K562 (cell line): ENCODE data around the gene ORC1. TPM values are rescaled to one million over a fixed set of nuclear protein-coding genes. Genes with fewer than 3 reads are reported as not detected.
A peak's percentile ranks its signal among the peaks of the same experiment; 100 is the strongest.

Source experiments
- CXXC5 ChIP-seq: fragments of 250-450 bp; sonication (Bioruptor Pico); IDR thresholded peaks from 2 replicates; pipeline ENCODE4 v1.8.0; 2022; ENCODE audit warnings: inconsistent platforms, mild to moderate bottlenecking, moderate library complexity
- EP400 ChIP-seq: fragments of 450-650 bp; IDR thresholded peaks from 2 replicates; pipeline ENCODE4 v1.6.1; 2017; ENCODE audit warnings: antibody characterized with exemption, mild to moderate bottlenecking, moderate library complexity
- ETS2 ChIP-seq: IDR thresholded peaks from 2 replicates; pipeline ENCODE4 v1.6.1; 2016; ENCODE audit warnings: borderline replicate concordance, missing genetic modification characterization, mild to moderate bottlenecking, moderate library complexity, missing compliant biosample characterization; ENCODE audit not compliant: poor library complexity, severe bottlenecking
- GTF2A2 ChIP-seq: IDR thresholded peaks from 2 replicates; pipeline ENCODE4 v1.6.1; 2016; ENCODE audit warnings: mild to moderate bottlenecking, missing genetic modification characterization, missing compliant biosample characterization
- MEF2D ChIP-seq: conservative IDR thresholded peaks from 2 replicates; pipeline ENCODE4 v1.6.1; 2016; ENCODE audit warnings: low read depth, missing genetic modification characterization, missing compliant biosample characterization
- PRPF4 ChIP-seq: fragments of 200-400 bp; formaldehyde crosslinking; IDR thresholded peaks from one replicate; pipeline ENCODE4 v1.6.1; 2017; ENCODE audit warnings: low read length, low read depth, mild to moderate bottlenecking; ENCODE audit not compliant: insufficient read depth, poor library complexity, severe bottlenecking
- SOX6 ChIP-seq: fragments of 450-650 bp; IDR thresholded peaks from 2 replicates; pipeline ENCODE4 v1.6.1; 2014; ENCODE audit warnings: mild to moderate bottlenecking
- SP1 ChIP-seq: sonication (generic); formaldehyde crosslinking; IDR thresholded peaks from 2 replicates; pipeline ENCODE4 v1.8.1; 2022; ENCODE audit warnings: mild to moderate bottlenecking, missing genetic modification reagents
- ZNF217 ChIP-seq: sonication (generic); formaldehyde crosslinking; IDR thresholded peaks from 2 replicates; pipeline ENCODE4 v1.8.0; 2022; ENCODE audit warnings: mild to moderate bottlenecking, missing genetic modification reagents
- polyA plus RNA-seq, 8 experiments: library from polyadenylated mRNA; depleted of rRNA in 4 of 8; stranded (reverse) in 5 of 8; unstranded in 3 of 8; fragments of >200 nt; fragmentation: Nextera tagmentation in 2 of 8; fragmentation: Illumina TruSeq in 1 of 8; extraction: Ambion mirVana in 2 of 8; extraction: Trizol in 1 of 8; gene quantifications; 2 replicates each; pipeline versions ENCODE4 v1.2.1 to v1.2.3, GENCODE V29; 2011 to 2014; ENCODE audit warnings: inconsistent platforms in 1 of 8, missing spikeins in 1 of 8
- total RNA-seq, 7 experiments: library from RNA; depleted of rRNA in 6 of 7; stranded (reverse); fragments of >200 nt in 6 of 7; fragmentation: Illumina TruSeq in 2 of 7; extraction: Trizol in 2 of 7; gene quantifications; 2 replicates each; pipeline versions ENCODE4 v1.2.1 to v1.2.3, GENCODE V29; 2011 to 2021; ENCODE audit warnings: low replicate concordance in 1 of 7
- TF ChIP-seq, protein P1 (sequence below): sonication (generic); IDR thresholded peaks from 2 replicates; pipeline ENCODE4 v1.6.1; 2016
- TF ChIP-seq, protein P2 (sequence below): sonication (generic); formaldehyde crosslinking; IDR thresholded peaks from 2 replicates; pipeline ENCODE4 v1.4.0; 2020; ENCODE audit warnings: mild to moderate bottlenecking, missing genetic modification reagents
- TF ChIP-seq, protein P3 (sequence below): fragments of 150-350 bp; conservative IDR thresholded peaks from 2 replicates; pipeline ENCODE4 v1.6.1; 2014; ENCODE audit warnings: low read length
- TF ChIP-seq, protein P4 (sequence below), 2 experiments: fragments of 450-650 bp; formaldehyde crosslinking in 1 of 2; IDR thresholded peaks; 2 replicates each; pipeline versions ENCODE4 v1.4.0 to v1.6.1; 2014 to 2020; ENCODE audit warnings: mild to moderate bottlenecking in 2 of 2, borderline replicate concordance in 1 of 2, low read depth in 1 of 2

ORC1 gene
- total and polyA plus RNA-seq, 9 of the 15 experiments (the other 6 are each of a cell fraction or from before 2014, with no cell fraction given) = 26.4 to 91.6 (median 69.7) TPM

DNA sequence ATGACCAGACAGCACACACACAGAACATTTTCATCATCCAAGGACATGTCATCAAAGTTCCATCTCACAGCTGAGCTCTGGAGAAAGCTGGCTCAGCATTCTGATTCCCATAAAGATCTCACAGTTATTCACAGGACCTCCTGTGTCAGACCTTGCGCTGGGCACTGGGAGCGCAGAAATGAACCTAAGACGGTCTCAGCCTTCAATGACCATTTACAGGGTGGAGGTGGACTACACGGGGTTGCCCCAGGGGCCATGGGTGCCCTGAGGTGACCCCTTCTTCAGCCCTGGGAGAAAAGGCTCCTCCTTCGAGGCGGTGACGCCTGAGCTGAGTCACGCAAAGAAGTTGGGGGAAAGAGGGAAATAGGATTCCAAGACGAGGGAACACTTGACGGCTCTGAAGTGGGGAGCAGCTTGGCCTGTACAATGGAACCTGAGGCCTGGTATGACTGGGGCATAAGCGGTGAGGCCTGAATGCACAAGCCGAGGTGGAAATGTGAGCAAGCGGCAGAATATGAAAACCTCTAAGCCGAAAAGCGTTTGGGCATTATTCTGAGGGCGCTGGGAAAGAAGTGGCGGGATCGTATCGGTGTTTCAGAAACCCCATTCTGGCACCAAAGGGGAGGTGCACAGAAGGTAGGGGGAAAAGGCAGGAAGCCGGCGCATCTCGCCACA, 39.0 kb downstream of the ORC1 start (continued):
- TF ChIP-seq SP1 (CRISPR knock-in tag) = no peak
- TF ChIP-seq, protein P1, sequence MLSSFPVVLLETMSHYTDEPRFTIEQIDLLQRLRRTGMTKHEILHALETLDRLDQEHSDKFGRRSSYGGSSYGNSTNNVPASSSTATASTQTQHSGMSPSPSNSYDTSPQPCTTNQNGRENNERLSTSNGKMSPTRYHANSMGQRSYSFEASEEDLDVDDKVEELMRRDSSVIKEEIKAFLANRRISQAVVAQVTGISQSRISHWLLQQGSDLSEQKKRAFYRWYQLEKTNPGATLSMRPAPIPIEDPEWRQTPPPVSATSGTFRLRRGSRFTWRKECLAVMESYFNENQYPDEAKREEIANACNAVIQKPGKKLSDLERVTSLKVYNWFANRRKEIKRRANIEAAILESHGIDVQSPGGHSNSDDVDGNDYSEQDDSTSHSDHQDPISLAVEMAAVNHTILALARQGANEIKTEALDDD = no peak
- TF ChIP-seq, protein P2, sequence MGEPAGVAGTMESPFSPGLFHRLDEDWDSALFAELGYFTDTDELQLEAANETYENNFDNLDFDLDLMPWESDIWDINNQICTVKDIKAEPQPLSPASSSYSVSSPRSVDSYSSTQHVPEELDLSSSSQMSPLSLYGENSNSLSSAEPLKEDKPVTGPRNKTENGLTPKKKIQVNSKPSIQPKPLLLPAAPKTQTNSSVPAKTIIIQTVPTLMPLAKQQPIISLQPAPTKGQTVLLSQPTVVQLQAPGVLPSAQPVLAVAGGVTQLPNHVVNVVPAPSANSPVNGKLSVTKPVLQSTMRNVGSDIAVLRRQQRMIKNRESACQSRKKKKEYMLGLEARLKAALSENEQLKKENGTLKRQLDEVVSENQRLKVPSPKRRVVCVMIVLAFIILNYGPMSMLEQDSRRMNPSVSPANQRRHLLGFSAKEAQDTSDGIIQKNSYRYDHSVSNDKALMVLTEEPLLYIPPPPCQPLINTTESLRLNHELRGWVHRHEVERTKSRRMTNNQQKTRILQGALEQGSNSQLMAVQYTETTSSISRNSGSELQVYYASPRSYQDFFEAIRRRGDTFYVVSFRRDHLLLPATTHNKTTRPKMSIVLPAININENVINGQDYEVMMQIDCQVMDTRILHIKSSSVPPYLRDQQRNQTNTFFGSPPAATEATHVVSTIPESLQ (CRISPR knock-in tag) = 0 out of 2 replicates have a peak, but pooled peaks have one; percentile 27
- TF ChIP-seq, protein P3, sequence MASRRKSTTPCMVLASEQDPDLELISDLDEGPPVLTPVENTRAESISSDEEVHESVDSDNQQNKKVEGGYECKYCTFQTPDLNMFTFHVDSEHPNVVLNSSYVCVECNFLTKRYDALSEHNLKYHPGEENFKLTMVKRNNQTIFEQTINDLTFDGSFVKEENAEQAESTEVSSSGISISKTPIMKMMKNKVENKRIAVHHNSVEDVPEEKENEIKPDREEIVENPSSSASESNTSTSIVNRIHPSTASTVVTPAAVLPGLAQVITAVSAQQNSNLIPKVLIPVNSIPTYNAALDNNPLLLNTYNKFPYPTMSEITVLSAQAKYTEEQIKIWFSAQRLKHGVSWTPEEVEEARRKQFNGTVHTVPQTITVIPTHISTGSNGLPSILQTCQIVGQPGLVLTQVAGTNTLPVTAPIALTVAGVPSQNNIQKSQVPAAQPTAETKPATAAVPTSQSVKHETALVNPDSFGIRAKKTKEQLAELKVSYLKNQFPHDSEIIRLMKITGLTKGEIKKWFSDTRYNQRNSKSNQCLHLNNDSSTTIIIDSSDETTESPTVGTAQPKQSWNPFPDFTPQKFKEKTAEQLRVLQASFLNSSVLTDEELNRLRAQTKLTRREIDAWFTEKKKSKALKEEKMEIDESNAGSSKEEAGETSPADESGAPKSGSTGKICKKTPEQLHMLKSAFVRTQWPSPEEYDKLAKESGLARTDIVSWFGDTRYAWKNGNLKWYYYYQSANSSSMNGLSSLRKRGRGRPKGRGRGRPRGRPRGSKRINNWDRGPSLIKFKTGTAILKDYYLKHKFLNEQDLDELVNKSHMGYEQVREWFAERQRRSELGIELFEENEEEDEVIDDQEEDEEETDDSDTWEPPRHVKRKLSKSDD = no peak
- TF ChIP-seq PRPF4 = no peak
- peak; percentile 72; the same call in 1 of the 2 replicates for TF ChIP-seq EP400
- TF ChIP-seq, protein P4, sequence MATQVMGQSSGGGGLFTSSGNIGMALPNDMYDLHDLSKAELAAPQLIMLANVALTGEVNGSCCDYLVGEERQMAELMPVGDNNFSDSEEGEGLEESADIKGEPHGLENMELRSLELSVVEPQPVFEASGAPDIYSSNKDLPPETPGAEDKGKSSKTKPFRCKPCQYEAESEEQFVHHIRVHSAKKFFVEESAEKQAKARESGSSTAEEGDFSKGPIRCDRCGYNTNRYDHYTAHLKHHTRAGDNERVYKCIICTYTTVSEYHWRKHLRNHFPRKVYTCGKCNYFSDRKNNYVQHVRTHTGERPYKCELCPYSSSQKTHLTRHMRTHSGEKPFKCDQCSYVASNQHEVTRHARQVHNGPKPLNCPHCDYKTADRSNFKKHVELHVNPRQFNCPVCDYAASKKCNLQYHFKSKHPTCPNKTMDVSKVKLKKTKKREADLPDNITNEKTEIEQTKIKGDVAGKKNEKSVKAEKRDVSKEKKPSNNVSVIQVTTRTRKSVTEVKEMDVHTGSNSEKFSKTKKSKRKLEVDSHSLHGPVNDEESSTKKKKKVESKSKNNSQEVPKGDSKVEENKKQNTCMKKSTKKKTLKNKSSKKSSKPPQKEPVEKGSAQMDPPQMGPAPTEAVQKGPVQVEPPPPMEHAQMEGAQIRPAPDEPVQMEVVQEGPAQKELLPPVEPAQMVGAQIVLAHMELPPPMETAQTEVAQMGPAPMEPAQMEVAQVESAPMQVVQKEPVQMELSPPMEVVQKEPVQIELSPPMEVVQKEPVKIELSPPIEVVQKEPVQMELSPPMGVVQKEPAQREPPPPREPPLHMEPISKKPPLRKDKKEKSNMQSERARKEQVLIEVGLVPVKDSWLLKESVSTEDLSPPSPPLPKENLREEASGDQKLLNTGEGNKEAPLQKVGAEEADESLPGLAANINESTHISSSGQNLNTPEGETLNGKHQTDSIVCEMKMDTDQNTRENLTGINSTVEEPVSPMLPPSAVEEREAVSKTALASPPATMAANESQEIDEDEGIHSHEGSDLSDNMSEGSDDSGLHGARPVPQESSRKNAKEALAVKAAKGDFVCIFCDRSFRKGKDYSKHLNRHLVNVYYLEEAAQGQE (IDR thresholded peaks at IDR 0.05; ENCODE audit: borderline replicate concordance) = no peak
- TF ChIP-seq, protein P4 (CRISPR knock-in tag; IDR thresholded peaks at IDR 0.05; ENCODE audit: low read depth) = no peak
- peak; percentile 51; the same call in 1 of the 2 replicates for TF ChIP-seq SOX6
- TF ChIP-seq GTF2A2 (tag) = no peak
- no peak for TF ChIP-seq ETS2 (tag)
- TF ChIP-seq ZNF217 (CRISPR knock-in tag) = no peak
- TF ChIP-seq MEF2D (tag) = no peak
- TF ChIP-seq CXXC5 (CRISPR knock-in tag) = no peak; the same call in 1 of the 2 replicates
